ENCODE results near the gene MME. TPM values are rescaled to one million over a fixed set of nuclear protein-coding genes. Genes with fewer than 3 reads are reported as not detected.

The MME gene
- total RNA-seq, 1 experiment from 2014 or later = not detected

- H3K36me3 ChIP-seq (ENCODE audit: insufficient read depth, low read length, poor library complexity, severe bottlenecking) = no peaks in the 10 kb centered on the region
- ChIA-PET POLR2A (ENCODE audit: low non-redundant PET) (no interaction called here), CTCF (no interaction called here)
- H3K9me3 ChIP-seq (ENCODE audit: low read depth, low read length, poor library complexity, severe bottlenecking) = no peaks in the 10 kb centered on the region
- H3K27me3 ChIP-seq (replicated peaks; ENCODE audit: insufficient read depth, low read depth, low read length, poor library complexity) = no peaks in the 10 kb centered on the region
- H3K4me1 ChIP-seq (ENCODE audit: insufficient read depth, low read length, poor library complexity, severe bottlenecking) = no peaks in the 10 kb centered on the region
- intact Hi-C loops (cut with micrococcal nuclease; ENCODE audit: unreplicated experiment) = no loop called here
- no peak overlapping the region for H3K4me3 ChIP-seq (ENCODE audit: low read depth, low read length, poor library complexity, severe bottlenecking)
- TF ChIP-seq CTCF (conservative IDR thresholded peaks at IDR 0.05; ENCODE audit: low read depth, low read length) (no peak), EZH2 (IDR thresholded peaks at IDR 0.05; ENCODE audit: borderline replicate concordance, low read depth, low read length, poor library complexity, severe bottlenecking) (no peak)
- H3K27ac ChIP-seq (ENCODE audit: low read depth, low read length, poor library complexity, severe bottlenecking) = no peak overlapping the region
- DNase-seq (ENCODE audit: low spot score) = no peak
- BruUV-seq (replicated peaks) = no TSS peak
Measured at GRCh38 chr3:155227141-155227540, 147.0 kb downstream of the MME start.

- no TSS peak for BruUV-seq (replicated peaks)
- intact Hi-C loops (cut with micrococcal nuclease; ENCODE audit: unreplicated experiment) = no loop called here
- CTCF ChIA-PET = no interaction called here
Measured at GRCh38 chr3:155228676-155229075, 148.6 kb downstream of the MME start.

GRCh38 chr3:155229086-155229485 is 149.0 kb downstream of the MME start:
- TF ChIP-seq CTCF (conservative IDR thresholded peaks at IDR 0.05; ENCODE audit: low read depth, low read length) (no peak), EZH2 (IDR thresholded peaks at IDR 0.05; ENCODE audit: borderline replicate concordance, low read depth, low read length, poor library complexity, severe bottlenecking) (no peak)
- CTCF ChIA-PET = no interaction called here
- BruUV-seq (replicated peaks) = no TSS peak
- no peak overlapping the region for H3K4me3 ChIP-seq (ENCODE audit: low read depth, low read length, poor library complexity, severe bottlenecking)
- H3K4me1 ChIP-seq (ENCODE audit: insufficient read depth, low read length, poor library complexity, severe bottlenecking) = no peaks in the 10 kb centered on the region
- no peak overlapping the region for H3K27ac ChIP-seq (ENCODE audit: low read depth, low read length, poor library complexity, severe bottlenecking)
- POLR2A ChIA-PET (ENCODE audit: low non-redundant PET) = no interaction called here
- no peaks in the 10 kb centered on the region for H3K36me3 ChIP-seq (ENCODE audit: insufficient read depth, low read length, poor library complexity, severe bottlenecking)
- no peaks in the 10 kb centered on the region for H3K27me3 ChIP-seq (replicated peaks; ENCODE audit: insufficient read depth, low read depth, low read length, poor library complexity)
- no peak for DNase-seq (ENCODE audit: low spot score)
- no peaks in the 10 kb centered on the region for H3K9me3 ChIP-seq (ENCODE audit: low read depth, low read length, poor library complexity, severe bottlenecking)
- intact Hi-C loops (cut with micrococcal nuclease; ENCODE audit: unreplicated experiment) = no loop called here

More at GRCh38 chr3:155228676-155229075, 148.6 kb downstream of the MME start:
- Histone ChIP-seq H3K4me3 (ENCODE audit: low read depth, low read length, poor library complexity, severe bottlenecking) (no peak overlapping the region), H3K4me1 (ENCODE audit: insufficient read depth, low read length, poor library complexity, severe bottlenecking) (no peaks in the 10 kb centered on the region), H3K27me3 (replicated peaks; ENCODE audit: insufficient read depth, low read depth, low read length, poor library complexity) (no peaks in the 10 kb centered on the region), H3K9me3 (ENCODE audit: low read depth, low read length, poor library complexity, severe bottlenecking) (no peaks in the 10 kb centered on the region), H3K27ac (ENCODE audit: low read depth, low read length, poor library complexity, severe bottlenecking) (no peak overlapping the region), H3K36me3 (ENCODE audit: insufficient read depth, low read length, poor library complexity, severe bottlenecking) (no peaks in the 10 kb centered on the region)
- no peak for TF ChIP-seq EZH2 (IDR thresholded peaks at IDR 0.05; ENCODE audit: borderline replicate concordance, low read depth, low read length, poor library complexity, severe bottlenecking)
- no peak for TF ChIP-seq CTCF (conservative IDR thresholded peaks at IDR 0.05; ENCODE audit: low read depth, low read length)
- POLR2A ChIA-PET (ENCODE audit: low non-redundant PET) = no interaction called here
- no peak for DNase-seq (ENCODE audit: low spot score)
